Measurements from ENCODE around the gene NDUFA11.
A peak's percentile ranks its signal among the peaks of the same experiment; 100 is the strongest.
"Not testable (repeated sequence)": the region's sequence is repeated elsewhere in the genome, so short reads cannot be mapped to it uniquely, and the experiment has no call there.

The NDUFA11 gene

GRCh38 chr19:5867201-5868136, 36.1 kb downstream of the NDUFA11 start:
- DNase-seq (ENCODE audit: low read depth, low spot score), result no peak
- H3K27ac ChIP-seq, result no peak overlapping the region

- DNase-seq (ENCODE audit: low read depth, low spot score), result no peak
- no peak overlapping the region for H3K27ac ChIP-seq
These were observed 37.8 kb downstream of the NDUFA11 start for GRCh38 chr19:5865772-5866171.

GRCh38 chr19:5864725-5865486, 38.7 kb downstream of the NDUFA11 start:
- DNase-seq (ENCODE audit: low read depth, low spot score), result no peak
- H3K27ac ChIP-seq, result no peak overlapping the region

GRCh38 chr19:5864013-5864720, 39.4 kb downstream of the NDUFA11 start:
- H3K27ac ChIP-seq, result no peak overlapping the region
- DNase-seq (ENCODE audit: low read depth, low spot score), result no peak

- no peak for DNase-seq (ENCODE audit: low read depth, low spot score)
- no peak overlapping the region for H3K27ac ChIP-seq
These were observed 40.4 kb downstream of the NDUFA11 start for GRCh38 chr19:5863030-5863665.

- H3K27ac ChIP-seq, result no peak overlapping the region
- DNase-seq (ENCODE audit: low read depth, low spot score), result no peak
These were observed 46.1 kb downstream of the NDUFA11 start for GRCh38 chr19:5857203-5858081.

GRCh38 chr19:5855151-5855550, 48.4 kb downstream of the NDUFA11 start:
- not testable (repeated sequence) for H3K27ac ChIP-seq; DNase-seq (ENCODE audit: low read depth, low spot score)

GRCh38 chr19:5854121-5854520, 49.5 kb downstream of the NDUFA11 start:
- H3K27ac ChIP-seq; DNase-seq (ENCODE audit: low read depth, low spot score): not testable (repeated sequence)

GRCh38 chr19:5851302-5851701, 52.3 kb downstream of the NDUFA11 start, which contains the start of gene FUT3:
FUT3 (minus strand) TSS chr19:5851449.
- peak within 1 kb of the TSS; percentile 97 for H3K27ac ChIP-seq
- peak; percentile 59 for DNase-seq (ENCODE audit: low read depth, low spot score)

- DNase-seq (ENCODE audit: low read depth, low spot score), result no peak
These were observed 52.8 kb downstream of the NDUFA11 start for GRCh38 chr19:5850743-5851293.

GRCh38 chr19:5850189-5850588, 53.4 kb downstream of the NDUFA11 start:
- H3K27ac ChIP-seq, result peak overlapping the region; percentile 97
- DNase-seq (ENCODE audit: low read depth, low spot score), result no peak

More at GRCh38 chr19:5850743-5851293, 52.8 kb downstream of the NDUFA11 start:
- peak overlapping the region; percentile 97 for H3K27ac ChIP-seq

GRCh38 chr19:5848621-5849020, 55.0 kb downstream of the NDUFA11 start:
- H3K27ac ChIP-seq; DNase-seq (ENCODE audit: low read depth, low spot score): not testable (repeated sequence)

GRCh38 chr19:5847846-5848245, 55.7 kb downstream of the NDUFA11 start:
- not testable (repeated sequence) for H3K27ac ChIP-seq; DNase-seq (ENCODE audit: low read depth, low spot score)

Data from epithelial cell of prostate (primary cell).